Lung (tissue), 12 donors: ENCODE measurements around the gene PSMG3. TPM values are rescaled to one million over a fixed set of nuclear protein-coding genes. Genes with fewer than 3 reads are reported as not detected.

Source experiments
- ATAC-seq: fragments of 200-7000 bp; cut with Tn5 transposase; one replicate; pipeline ENCODE4 v1.9.1; 2020; ENCODE audit warnings: moderate number of reproducible peaks; ENCODE audit not compliant: insufficient read depth, low FRiP score
- DNase-seq, 3 donors: peaks; one replicate each; pipeline ENCODE4 v3.0.0-alpha.2; 2013 to 2017
- H3K27ac ChIP-seq, 2 donors: one replicate each; pipeline ENCODE4 v1.5.1; 2013; ENCODE audit warnings: mild to moderate bottlenecking in 2 of 2, moderate library complexity in 2 of 2, control low read depth in 1 of 2, inconsistent platforms in 1 of 2, low read depth in 1 of 2, low read length in 1 of 2
- H3K27me3 ChIP-seq, 3 donors: one replicate each; pipeline ENCODE4 v1.5.1; 2013; ENCODE audit warnings: low read length in 2 of 3; ENCODE audit not compliant: control insufficient read depth in 3 of 3, insufficient read depth in 3 of 3
- H3K36me3 ChIP-seq, 4 donors: one replicate each; pipeline ENCODE4 v1.5.1; 2013; ENCODE audit warnings: low read length in 4 of 4, mild to moderate bottlenecking in 1 of 4, moderate library complexity in 1 of 4; ENCODE audit not compliant: control insufficient read depth in 4 of 4, insufficient read depth in 4 of 4
- H3K4me1 ChIP-seq, 5 donors: one replicate each; pipeline ENCODE4 v1.5.1; 2013; ENCODE audit warnings: low read length in 5 of 5, mild to moderate bottlenecking in 2 of 5, moderate library complexity in 1 of 5; ENCODE audit not compliant: control insufficient read depth in 5 of 5, insufficient read depth in 5 of 5
- H3K4me3 ChIP-seq: one replicate; pipeline ENCODE4 v1.5.1; 2013; ENCODE audit warnings: mild to moderate bottlenecking, control low read depth, moderate library complexity
- H3K9ac ChIP-seq, 2 donors: one replicate each; pipeline ENCODE4 v1.5.1; 2013; ENCODE audit warnings: low read length in 2 of 2, control low read depth in 1 of 2; ENCODE audit not compliant: insufficient read depth in 1 of 2
- H3K9me3 ChIP-seq, 4 donors: one replicate each; pipeline ENCODE4 v1.5.1; 2013; ENCODE audit warnings: low read length in 3 of 4, mild to moderate bottlenecking in 1 of 4, moderate library complexity in 1 of 4; ENCODE audit not compliant: control insufficient read depth in 4 of 4, insufficient read depth in 3 of 4
- CTCF ChIP-seq: IDR thresholded peaks from 2 replicates; pipeline ENCODE4 v1.5.1; 2012; ENCODE audit warnings: mild to moderate bottlenecking; ENCODE audit errors: control extremely low read depth, extremely low read depth
- WGBS, 2 donors: extraction: QIAGEN DNeasy Blood & Tissue Kit; methylation state at CpG; one replicate each; pipeline ENCODE4 v1.1.7; 2013; 5-methylcytosine and 5-hydroxymethylcytosine counted together
- polyA plus RNA-seq, 2 donors: library from polyadenylated mRNA; stranded (reverse); fragments of 200-250 nt; gene quantifications; one replicate each; pipeline ENCODE4 v1.2.1, GENCODE V29; 2013
- total RNA-seq, 2 donors: library from RNA; depleted of rRNA in 1 of 2; stranded (reverse); fragments of >200 nt in 1 of 2; gene quantifications; one replicate each; pipeline ENCODE4 v1.2.1, GENCODE V29; 2014 to 2021
- donor health status: control.
- donor health status: control.
- donor health status: Bipolar disorder and iron deficiency.
- donor health status: healthy.
- donor health status: DM: yes; HTN: yes; CAD: no.

Gene PSMG3
- total and polyA plus RNA-seq, 4 donors, result 10.7 to 86.7 (median 41.8) TPM

GRCh38 chr7:1553512-1554210 lies 16.2 kb downstream of the PSMG3 start:
- Histone ChIP-seq H3K27me3 (no peaks in the 10 kb centered on the region), H3K9ac (no peak overlapping the region), H3K4me3 (no peak overlapping the region), H3K36me3 (no peaks in the 10 kb centered on the region), H3K4me1 (peaks cover 0 to 7% (median 0%) of the 10 kb centered on the region in 5 donors), H3K27ac (no peak overlapping the region), H3K9me3 (no peaks in the 10 kb centered on the region)
- DNase-seq (no peak), ATAC-seq (no peak)
- WGBS, 2 donors, result 90 to 94% methylated on average over 28 of the region's 28 CpGs
- no peak for TF ChIP-seq CTCF

- H3K27ac ChIP-seq, result no peak overlapping the region
- no peak for TF ChIP-seq CTCF
- H3K9me3 ChIP-seq, result no peaks in the 10 kb centered on the region
- H3K4me1 ChIP-seq, result peaks cover 0 to 7% (median 0%) of the 10 kb centered on the region in 5 donors
- 88 to 95% methylated on average over 7 of the region's 7 CpGs for WGBS, 2 donors
- no peak overlapping the region for H3K9ac ChIP-seq
- no peaks in the 10 kb centered on the region for H3K36me3 ChIP-seq
- ATAC-seq (no peak), DNase-seq (no peak)
- H3K4me3 ChIP-seq, result no peak overlapping the region
- H3K27me3 ChIP-seq, result no peaks in the 10 kb centered on the region
These were observed 17.6 kb downstream of the PSMG3 start for GRCh38 chr7:1552200-1552599.

GRCh38 chr7:1550846-1551155 lies 19.0 kb downstream of the PSMG3 start:
- 94 to 96% methylated on average over 15 to 17 of the region's 17 CpGs for WGBS, 2 donors
- DNase-seq, result no peak
- TF ChIP-seq CTCF, result no peak

More at GRCh38 chr7:1550846-1551155, 19.0 kb downstream of the PSMG3 start:
- Histone ChIP-seq H3K4me1 (peaks cover 0 to 8% (median 0%) of the 10 kb centered on the region in 5 donors), H3K27ac (no peak overlapping the region), H3K9ac (no peak overlapping the region), H3K9me3 (no peaks in the 10 kb centered on the region), H3K27me3 (no peaks in the 10 kb centered on the region), H3K36me3 (no peaks in the 10 kb centered on the region), H3K4me3 (no peak overlapping the region)
- no peak for ATAC-seq
